Middle frontal gyrus (tissue), 1 donor: ENCODE results near the gene RBM15B.

Experiments used
- DNase-seq: peaks from one replicate; pipeline ENCODE4 v3.0.0-alpha.2; 2015; ENCODE audit warnings: low spot score; ENCODE audit errors: extremely low spot score

RBM15B gene

DNA sequence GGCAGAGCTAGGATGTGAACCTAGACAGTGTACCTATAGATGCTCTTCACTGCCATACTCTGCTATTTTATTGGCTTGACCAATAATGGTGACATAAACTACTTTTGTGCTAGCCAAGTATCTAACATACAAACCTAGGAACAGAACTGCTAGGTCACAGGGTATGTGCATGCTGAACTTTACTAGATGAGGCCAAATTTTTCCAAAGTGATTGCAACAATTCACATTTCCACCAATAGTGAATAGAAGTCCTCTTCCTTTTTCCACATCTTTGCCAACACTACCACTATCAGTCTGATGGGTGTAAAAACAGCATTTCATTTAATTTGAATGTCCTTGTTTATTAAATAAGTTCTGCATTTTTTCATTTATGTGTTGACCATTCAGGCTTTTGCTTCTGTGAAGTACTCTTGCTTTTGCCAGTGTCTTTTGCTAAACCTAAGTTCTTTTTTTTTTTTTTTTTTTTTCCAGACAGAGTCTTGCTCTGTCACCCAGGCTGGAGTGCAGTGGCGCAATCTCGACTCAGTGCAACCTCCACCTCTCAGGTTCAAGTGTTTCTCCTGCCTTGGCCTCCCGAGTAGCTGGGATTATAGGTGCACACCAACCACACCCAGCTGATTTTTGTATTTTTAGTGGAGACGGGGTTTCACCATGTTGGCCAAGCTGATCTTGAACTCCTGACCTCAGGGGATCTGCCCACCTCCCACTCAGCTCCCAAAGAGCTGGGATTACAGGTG lies 54.6 kb downstream of the RBM15B start:
- DNase-seq, result no peak
